COR-L47 (cell line): ENCODE data around the gene XYLT2.

Experiments used
- DNase-seq: peaks from one replicate; lab custom pipeline; 2025; lab: John Stamatoyannopoulos, UW

XYLT2 gene

DNA sequence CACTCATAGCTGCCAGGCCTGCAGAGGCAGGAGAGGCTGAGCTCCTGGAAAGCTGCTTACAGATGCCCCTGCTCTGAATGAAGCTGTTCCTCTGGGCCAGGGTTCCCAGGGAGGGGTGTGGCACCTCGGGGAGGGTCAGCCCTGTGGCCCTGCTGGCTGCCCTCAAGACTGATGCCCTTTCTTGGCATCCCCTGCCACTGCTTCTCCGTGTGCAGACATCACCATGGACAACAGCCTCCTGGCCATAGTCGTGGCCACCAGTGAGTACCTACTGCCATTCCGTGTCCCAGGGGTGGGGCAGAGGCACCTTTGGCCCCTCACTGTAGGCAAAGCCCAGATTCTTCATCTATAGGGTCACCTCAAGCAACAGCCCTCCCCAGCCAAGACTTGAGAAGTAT, 18.1 kb downstream of the XYLT2 start:
- DNase-seq, result no peak

DNA sequence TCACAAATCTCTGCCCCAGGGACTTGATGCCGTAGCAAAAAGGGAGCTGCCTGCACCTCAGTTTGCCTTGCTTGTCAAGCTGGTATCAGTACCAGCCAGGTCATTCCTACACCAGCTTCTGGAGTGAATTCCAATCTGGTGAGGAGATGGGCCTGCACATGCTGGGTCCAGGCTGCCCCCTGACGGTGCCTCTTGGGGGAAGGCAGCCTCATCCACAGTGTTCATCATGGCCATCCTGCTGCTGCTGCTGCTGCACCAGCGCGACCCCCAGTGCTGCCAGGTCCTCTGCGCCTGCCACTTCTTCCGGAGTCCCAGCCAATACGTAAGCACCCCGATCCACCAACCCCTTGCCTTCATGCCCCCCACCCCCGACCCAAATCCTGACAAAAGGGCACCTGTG, 18.8 kb downstream of the XYLT2 start:
- no peak for DNase-seq

DNA sequence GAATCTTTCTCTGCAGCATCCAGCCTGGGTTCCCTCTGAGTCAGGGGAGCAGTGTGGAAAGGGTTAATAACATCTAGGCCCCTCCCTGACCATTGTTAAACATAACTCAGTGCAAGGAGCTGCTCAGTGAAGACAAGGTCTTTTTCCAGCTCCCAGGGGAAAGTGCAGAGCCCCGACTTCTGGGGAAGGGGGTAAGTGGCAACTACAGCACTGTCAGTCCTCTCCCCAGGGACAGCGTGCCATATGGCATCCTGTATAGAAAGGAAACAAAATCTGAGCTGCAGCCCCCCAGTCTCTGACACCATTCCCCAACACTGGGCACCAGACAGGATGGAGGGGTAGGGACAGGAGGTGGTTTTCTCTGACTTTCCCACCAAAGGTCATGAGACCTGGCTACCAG, 19.2 kb downstream of the XYLT2 start:
- DNase-seq, result no peak

DNA sequence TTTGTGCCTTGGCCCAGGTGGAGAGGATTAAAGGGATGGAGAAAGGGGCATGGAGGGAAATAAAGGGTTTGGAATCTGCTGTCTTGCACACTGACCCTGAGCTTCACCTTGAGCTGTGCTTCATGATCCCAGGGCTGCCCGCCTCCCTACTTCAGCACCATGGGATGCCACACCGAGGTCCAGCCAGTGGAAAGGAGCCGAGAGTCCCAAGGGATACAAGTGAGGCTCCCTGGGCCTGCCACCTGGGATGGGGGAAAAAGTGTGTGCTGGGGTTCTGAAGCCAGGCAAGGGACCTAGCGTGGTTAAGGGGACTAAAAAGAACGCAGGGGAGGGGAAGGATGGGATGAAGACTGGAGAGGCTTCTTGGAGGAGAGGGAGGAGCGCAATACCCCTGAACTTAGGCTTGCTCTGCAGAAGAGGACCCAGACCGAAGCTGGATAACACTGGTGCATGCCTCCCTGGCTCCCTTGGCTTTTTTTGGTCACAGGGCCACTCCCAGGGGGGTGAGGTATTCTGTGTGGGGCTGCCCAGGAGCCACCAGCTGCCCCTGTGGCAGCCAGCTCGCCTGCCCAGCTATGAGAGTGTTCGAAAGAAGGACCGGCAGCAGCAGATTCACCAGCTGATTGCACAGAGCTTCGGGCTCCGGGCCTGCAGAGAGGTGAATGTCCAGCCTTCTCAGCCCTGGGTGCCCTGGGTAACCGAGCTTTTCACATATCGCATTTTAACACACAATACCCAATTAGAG, 19.9 kb downstream of the XYLT2 start:
- no peak for DNase-seq

DNA sequence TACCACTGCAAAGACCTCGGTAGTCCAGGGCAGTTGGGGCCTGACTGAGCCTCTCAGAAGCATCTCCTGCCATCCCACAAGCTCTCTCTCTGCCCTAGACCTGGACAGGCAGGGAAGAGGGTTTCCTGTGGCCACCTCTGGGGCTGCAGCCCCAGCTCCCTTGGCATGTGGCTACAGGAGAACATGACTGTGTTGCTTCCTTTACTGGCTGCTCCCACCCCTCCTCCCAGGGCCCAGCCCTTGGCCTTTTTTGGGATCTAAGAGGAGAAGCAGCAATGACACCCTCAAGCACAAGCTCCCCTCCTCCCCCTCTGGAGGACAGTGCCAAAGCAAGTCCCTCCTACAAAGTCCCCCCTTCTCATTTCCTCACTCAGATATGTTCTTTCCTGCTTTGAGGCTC, 21.5 kb downstream of the XYLT2 start:
- no peak for DNase-seq

DNA sequence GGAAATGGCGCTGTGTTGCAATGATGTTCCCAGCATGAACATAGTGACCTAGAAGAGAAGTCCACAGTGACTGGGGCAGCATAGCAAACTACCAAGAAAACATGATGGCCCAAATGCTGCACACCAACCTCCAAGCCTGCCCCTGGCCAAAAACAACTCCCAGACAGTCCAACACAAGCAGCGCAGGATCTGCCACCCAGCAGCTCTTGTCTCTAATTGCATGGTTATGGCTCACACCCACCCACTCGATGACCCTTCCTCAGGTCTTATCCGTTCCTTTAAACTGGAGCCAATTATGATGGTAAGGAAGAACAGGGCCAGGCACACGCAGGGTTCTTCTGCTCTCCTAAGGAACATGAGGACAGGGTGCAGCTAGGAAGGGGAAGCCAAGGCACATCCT, 24.1 kb downstream of the XYLT2 start:
- no peak for DNase-seq

DNA sequence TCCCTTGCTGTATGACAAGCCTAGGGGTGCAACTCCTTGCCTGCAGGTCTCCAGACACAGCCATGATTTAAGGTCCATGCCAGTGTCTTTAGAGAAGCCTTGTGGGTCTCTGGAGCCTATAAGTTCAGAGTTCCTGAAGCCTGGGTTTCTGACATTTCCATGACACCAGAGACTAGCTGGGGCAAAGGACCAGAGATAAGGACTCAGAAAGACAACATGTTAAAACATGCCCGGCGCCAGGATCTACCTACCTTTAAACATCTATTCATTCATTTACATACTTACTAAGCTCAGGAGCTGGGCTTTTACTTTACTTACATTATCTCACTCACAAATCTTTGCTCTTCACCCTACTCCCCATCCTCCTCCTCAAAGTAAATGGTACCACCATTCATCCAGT, 25.6 kb downstream of the XYLT2 start:
- no peak for DNase-seq

DNA sequence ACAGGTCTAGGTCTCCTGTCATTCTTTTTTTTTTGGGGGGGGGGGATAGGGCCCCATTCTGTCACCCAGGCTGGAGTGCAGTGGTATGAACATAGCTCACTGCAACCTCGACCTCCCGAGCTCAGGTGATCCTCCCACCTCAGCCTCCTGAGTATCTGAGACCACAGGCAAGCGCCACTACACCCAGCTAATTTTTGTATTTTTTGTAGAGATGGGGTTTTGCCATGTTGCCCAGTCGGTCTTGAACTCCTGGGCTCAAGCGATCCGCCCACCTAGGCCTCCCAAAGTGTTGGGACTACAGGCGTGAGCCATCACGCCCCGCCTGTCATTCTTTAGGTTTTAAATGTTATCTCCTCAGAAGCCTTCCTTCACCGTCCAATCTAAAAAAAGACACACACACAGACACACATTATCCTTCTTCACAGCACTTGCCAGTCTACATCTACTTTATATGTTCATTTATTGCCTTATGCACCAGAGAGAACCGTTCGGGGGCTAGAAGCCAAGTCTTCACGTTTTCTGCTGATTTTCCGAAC, 26.4 kb downstream of the XYLT2 start:
- no peak for DNase-seq

DNA sequence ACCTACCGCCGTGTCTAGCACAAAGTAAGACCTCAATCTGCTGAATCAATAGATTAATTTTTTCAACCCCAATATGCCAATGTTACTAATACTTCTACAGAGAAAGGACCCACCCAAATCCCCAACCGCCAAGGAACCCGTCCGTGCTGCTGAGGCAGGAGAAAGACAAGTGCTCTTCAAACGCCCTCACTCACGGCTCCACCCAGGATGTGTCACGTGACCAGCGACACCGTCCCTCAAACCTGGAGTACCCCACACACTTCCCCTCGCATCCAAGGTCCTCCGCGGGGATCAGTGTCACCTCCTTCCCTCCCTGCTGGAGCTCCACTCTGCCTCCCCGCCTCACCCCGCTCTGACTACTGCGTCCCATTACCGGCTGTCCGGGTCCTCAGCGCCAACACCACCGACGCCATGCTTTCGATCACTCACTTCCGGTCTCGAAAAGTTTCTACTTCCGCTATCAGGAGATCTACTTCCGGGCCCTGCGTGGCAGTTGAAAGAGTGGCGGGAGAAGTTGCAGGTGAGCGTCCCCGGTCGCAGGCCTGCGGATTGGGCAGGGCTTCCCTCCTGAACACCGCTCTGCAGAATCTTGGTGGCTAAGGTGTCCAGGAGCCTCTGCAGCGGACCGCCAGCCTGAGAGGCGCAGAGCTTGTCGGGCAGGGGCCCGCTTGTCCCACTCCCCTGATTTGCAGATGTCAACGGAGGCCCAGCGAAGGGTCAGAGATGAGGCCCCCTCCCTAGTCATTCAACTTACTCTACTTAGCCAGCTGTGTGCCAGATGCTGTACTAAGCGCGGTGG, 27.0 kb downstream of the XYLT2 start, which contains the start of the genes EME1 and MRPL27:
Gene EME1 (plus strand): TSS at position 472 of the 799 bp plus-strand sequence. CDS start 1,980 bp downstream, outside the sequence.
Gene MRPL27 (minus strand): TSS at position 427 of the 799 bp plus-strand sequence. CDS start 14 bp downstream, at position 413.
- DNase-seq, result peak; percentile 78

DNA sequence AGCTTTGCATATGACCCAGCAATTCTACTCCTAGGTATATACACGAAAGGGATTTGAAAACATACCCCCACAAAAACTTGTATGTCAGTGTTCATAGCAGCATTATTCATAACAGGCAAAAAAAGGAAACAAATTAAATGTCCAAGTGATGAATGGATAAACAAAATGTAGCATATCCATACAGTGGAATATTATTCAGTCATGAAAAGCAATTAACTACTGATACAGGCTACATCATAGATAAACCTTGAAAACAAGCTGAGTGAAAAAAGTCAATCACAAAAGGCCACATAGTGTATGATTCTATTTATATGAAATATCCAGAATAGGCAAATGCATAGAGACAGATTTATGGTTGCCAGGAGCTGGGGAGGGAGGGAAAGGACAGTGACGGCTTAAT, 27.8 kb downstream of the XYLT2 start:
- no peak for DNase-seq

DNA sequence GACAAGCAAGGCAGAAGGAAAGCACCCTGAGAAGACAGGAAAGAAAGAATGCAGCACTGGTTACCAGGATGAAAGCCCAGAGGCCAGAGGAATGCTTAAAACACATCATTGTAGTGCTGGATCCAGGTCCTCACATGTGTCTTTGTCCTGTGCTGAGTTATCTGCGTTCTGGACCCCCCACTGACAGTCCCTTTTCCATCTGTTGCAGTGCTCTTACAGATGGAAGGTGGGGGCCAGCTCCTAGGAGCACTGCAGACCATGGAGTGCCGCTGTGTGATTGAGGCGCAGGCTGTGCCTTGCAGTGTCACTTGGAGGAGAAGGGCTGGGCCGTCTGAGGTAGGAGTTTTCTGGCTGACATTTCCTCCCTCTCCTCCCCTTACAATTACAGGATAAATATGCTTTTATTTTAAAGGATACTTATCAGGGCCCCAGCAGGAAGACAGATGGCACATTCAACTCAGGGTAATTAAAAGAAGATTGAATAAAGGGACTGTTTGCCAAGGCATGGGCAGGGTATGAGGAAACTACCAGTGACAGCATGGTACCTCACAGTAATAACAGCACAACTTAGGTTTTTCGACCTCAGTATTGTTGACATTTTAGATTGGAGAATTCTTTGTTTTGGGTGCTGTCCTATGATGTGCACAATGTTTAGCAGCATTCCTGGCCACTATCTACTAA, 30.1 kb downstream of the XYLT2 start:
- peak; percentile 75 for DNase-seq

DNA sequence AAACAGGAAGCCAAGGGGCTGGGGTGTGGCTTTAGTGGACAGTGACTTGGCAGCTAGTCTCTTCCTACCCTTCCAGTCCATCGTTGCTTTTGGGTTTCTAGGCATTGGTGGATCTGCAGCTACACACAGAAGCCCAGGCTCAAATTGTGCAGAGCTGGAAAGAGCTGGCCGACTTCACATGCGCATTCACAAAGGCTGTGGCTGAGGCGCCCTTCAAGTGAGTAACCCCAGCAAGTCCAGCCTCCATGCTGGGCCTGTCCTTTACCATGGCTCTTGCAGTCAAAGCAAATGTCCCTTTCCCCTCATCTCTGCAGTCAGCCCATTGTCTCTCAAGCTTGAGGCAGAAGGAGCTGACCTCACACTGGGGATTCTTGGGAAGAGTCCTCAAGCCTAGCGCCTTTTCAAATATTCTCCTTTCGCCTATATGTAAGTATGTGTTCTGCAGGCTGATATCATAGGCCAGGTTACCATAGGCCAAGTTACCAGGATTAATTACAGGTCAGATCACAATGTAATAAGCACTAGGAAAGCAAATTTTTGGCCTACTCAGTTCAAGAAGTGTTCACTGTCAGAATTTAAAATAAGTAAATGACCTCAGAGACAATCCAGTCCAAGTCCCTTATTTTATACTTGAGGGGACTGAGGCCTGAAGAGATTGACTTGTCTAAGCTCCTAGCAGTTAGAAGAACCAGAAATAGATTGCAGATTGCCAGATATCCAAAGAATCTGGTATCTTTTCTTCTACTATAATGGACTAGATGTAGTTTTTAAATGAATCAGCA, 33.6 kb downstream of the XYLT2 start:
- no peak for DNase-seq

DNA sequence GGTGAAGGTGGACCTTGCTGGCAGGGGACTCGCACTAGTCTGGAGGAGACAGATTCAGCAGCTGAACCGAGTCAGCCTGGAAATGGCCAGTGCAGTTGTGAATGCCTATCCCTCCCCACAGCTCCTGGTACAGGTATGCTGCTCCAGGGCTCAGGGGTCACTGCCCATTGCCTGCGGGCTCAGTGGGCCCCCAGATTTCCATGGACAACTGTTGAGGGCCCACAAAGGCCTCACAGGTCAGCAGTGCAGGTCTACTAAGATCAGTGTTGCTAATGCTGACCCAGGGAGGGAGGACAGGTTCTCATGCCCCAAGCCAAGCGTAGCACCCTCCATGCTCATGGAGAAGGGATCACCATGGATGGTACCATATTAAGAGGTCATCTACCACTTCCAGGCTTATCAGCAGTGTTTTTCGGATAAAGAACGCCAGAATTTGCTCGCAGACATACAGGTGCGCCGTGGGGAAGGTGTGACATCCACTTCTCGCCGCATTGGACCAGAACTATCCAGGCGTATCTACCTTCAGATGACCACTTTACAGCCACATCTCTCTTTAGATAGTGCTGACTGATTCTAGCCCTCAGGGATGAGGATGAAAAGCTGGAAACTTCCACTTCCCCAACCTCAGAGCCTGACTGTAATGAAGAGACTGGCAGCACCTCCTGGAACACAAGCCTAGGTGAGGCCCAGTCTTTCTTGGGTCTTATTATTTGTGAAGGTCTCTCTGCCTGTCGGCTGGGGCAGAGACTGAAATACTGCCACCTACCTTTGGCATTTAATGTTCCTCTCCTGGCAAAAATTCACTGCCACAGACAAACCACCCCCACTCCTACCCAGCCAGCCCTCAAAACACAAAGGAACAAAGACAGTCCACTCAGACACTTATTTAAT, 34.7 kb downstream of the XYLT2 start:
- no peak for DNase-seq

DNA sequence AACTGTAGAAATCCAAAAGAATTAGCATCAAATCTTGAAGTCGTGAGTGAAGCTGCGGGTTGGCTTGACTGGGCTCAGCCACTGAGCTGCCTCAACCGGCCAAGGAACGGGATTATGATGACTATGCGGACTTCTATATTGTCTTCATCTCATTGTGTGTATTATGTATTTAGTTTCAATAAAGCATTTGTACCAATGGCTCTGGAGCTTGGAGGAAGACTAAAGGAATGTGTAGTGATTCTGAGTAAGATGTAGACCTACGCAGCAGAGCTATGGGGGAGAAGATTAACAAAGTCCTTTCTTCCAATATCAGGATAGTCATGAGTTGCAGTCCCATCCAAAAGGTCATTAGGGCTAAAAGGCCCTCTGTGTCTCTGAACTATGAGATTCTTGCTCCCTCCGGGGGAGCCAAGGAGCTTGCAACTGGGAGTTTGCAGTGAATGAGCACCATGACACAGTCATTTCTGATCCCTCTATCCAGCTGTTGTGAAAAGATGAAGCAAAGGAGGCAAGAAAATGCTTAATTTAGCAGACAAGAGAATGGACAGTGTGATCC, 35.4 kb downstream of the XYLT2 start:
- no peak for DNase-seq

DNA sequence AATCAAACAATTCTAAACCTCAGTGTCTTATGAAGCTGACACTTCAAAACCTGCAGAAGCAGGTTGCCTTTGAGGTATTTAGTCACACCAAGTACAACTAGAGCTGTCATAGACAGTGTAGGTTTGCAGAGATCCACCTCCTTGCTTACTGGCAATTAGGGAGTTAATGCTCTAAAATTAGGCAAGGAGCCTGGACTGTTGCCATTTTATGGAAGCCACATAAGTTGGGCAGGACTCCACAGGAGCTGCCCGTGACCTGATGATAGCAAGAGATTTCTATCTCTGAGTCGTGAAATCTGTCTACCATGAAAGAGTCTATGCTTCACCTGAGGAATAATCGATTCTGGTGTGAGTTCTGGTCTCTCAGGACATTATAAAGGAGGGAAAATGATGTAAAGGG, 36.0 kb downstream of the XYLT2 start:
- no peak for DNase-seq

DNA sequence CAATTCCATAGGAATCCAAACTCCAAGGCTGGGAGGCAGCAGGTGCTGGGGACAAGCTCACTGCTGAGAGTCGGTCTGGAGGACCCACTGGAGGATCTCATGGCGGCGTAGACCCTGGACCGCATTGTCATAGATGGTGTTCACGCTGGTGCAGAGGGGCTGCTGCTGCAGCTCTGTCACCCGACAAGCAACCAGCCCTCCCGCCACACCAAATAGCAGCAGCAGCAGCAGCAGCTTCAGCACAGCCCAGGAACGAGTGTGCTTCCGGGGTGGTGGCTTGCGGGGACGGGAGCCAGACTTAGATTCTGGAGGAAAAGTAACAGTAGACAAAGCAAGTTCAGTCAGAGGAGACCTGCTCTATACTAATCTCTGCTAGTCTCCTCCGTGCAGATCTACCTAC, 37.0 kb downstream of the XYLT2 start:
- DNase-seq, result no peak

DNA sequence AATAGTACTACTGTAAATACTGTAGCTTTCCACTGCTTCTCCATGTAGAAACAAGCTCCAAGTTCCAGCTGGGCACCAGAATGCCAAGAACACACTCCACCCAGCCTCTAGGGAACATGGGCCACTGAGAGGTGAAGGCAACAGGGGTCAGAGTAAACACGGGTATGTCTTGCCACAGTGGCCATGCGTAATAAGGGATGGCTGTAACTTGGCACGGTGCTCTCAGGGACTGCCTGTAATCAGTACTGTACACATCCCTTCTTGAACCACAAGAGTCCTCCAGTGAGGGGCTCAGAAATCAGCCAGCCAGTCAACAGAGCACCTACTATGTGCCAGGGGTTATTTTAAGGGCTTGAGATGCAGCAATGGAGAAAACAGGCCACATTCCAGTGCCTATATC, 40.6 kb downstream of the XYLT2 start:
- DNase-seq, result no peak

DNA sequence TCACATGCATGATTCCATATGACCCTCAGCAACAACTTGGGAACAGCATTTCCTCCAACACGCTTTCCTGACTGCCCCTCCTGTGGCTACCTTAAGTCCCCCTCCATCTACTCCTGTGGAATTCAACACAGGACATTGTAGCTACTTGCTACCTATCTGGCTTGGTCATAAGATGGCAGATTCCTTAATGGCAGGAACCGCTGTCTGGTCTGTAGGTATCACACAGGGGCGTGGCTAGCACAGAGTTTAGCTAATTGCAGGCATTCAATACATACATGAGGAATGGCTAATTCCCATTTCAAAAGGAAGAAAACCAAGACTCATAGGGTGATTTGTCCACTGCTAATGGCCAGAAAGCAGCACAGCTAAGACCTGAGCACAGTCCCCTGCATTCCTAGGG, 42.8 kb downstream of the XYLT2 start:
- DNase-seq, result no peak

DNA sequence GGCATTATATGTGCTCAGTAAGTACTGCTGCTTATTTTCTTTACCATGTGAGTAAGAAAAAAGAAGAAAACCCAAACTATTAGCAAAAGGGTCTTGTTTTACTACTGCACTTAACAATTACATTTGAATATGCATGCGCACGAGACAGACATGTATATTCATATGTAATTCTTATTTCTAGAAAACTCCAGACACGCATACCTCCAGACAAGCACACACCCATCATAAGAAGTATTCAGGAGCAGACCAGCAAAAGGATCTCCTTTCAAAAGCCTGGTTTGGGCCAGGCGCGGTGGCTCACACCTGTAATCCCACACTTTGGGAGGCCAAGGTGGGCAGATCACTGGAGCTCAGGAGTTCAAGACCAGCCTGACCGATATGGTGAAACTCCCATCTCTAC, 43.6 kb downstream of the XYLT2 start:
- no peak for DNase-seq

DNA sequence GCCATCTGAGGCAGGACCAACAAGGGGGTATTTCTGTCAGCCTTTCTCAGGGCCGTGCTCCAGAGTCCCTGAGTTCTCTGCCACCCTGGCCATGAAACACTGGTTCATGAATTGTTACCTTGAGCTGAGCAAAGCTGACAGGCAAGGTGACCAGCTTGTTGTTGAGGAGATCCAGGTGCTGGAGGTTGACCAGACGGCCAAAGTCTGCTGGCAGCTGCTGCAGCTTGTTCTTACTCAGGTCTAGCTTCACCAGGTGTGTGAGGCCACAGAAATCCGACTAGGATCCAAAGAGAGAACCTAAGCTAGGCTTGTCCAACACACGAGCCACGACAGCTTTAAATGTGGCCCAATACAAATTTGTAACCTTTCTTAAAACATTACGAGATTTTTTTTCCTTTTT, 46.7 kb downstream of the XYLT2 start:
- DNase-seq, result no peak
